GM23338 (cell line): ENCODE results near the gene OR2V2. TPM values are rescaled to one million over a fixed set of nuclear protein-coding genes. Genes with fewer than 3 reads are reported as not detected.

ENCODE experiments used
- ATAC-seq: fragments of 200-7000 bp; cut with Tn5 transposase; 3 replicates; pipeline ENCODE4 v1.9.1; 2020
- DNase-seq: peaks from one replicate; pipeline ENCODE4 v3.0.0-alpha.2; 2015; ENCODE audit warnings: low spot score
- H2AFZ ChIP-seq: fragments of 200-600 bp; sonication (generic); 2 replicates; pipeline ENCODE4 v1.8.0; 2016; ENCODE audit warnings: antibody characterized with exemption, mild to moderate bottlenecking, moderate library complexity
- H3F3A ChIP-seq: fragments of 200-600 bp; sonication (generic); replicated peaks from 2 replicates; pipeline ENCODE4 v1.8.0; 2017; ENCODE audit warnings: antibody characterized with exemption, mixed run types, low read depth
- H3K27ac ChIP-seq: fragments of 200-600 bp; sonication (generic); 2 replicates; pipeline ENCODE4 v1.6.1; 2016; ENCODE audit warnings: low read depth
- H3K27me3 ChIP-seq: fragments of 200-600 bp; sonication (generic); 2 replicates; pipeline ENCODE4 v1.8.0; 2016; ENCODE audit warnings: mild to moderate bottlenecking, mixed run types, moderate library complexity; ENCODE audit not compliant: insufficient read depth
- H3K36me3 ChIP-seq: fragments of 200-600 bp; sonication (generic); 2 replicates; pipeline ENCODE4 v1.8.0; 2016; ENCODE audit warnings: mild to moderate bottlenecking; ENCODE audit not compliant: insufficient read depth
- H3K4me1 ChIP-seq: fragments of 200-600 bp; sonication (generic); 2 replicates; pipeline ENCODE4 v1.8.0; 2016; ENCODE audit warnings: mild to moderate bottlenecking, moderate library complexity; ENCODE audit not compliant: insufficient read depth
- H3K4me2 ChIP-seq: fragments of 200-600 bp; sonication (generic); 2 replicates; pipeline ENCODE4 v1.7.1; 2017; ENCODE audit warnings: mixed run types
- H3K4me3 ChIP-seq: fragments of 200-600 bp; sonication (generic); 2 replicates; pipeline ENCODE4 v1.6.1; 2016; ENCODE audit warnings: mixed run types
- H3K79me2 ChIP-seq: fragments of 200-600 bp; sonication (generic); replicated peaks from 2 replicates; pipeline ENCODE4 v1.8.0; 2017; ENCODE audit warnings: mild to moderate bottlenecking; ENCODE audit not compliant: insufficient read depth
- H3K9me2 ChIP-seq: fragments of 200-600 bp; sonication (generic); 2 replicates; pipeline ENCODE4 v1.8.0; 2017; ENCODE audit not compliant: insufficient read depth
- H4K20me1 ChIP-seq: fragments of 200-600 bp; sonication (generic); replicated peaks from 2 replicates; pipeline ENCODE4 v1.8.0; 2017; ENCODE audit warnings: mild to moderate bottlenecking; ENCODE audit not compliant: insufficient read depth
- H3K27ac Mint-ChIP-seq: 2 replicates; pipeline ENCODE4 v1.8.0; 2020; ENCODE audit warnings: inconsistent platforms, mild to moderate bottlenecking, moderate library complexity, mixed read lengths
- H3K27me3 Mint-ChIP-seq: 3 replicates; pipeline ENCODE4 v1.8.0; 2022; ENCODE audit warnings: low read depth, mild to moderate bottlenecking, moderate library complexity, mixed read lengths, inconsistent platforms; ENCODE audit not compliant: insufficient read depth, poor library complexity
- H3K36me3 Mint-ChIP-seq: 3 replicates; pipeline ENCODE4 v1.8.0; 2021; ENCODE audit warnings: low read depth, mild to moderate bottlenecking, inconsistent platforms, moderate library complexity, mixed read lengths
- H3K4me1 Mint-ChIP-seq: 3 replicates; pipeline ENCODE4 v1.8.0; 2020; ENCODE audit warnings: mild to moderate bottlenecking, inconsistent platforms, mixed read lengths
- H3K4me3 Mint-ChIP-seq: 3 replicates; pipeline ENCODE4 v1.8.0; 2021; ENCODE audit warnings: moderate library complexity, mild to moderate bottlenecking, inconsistent platforms, mixed read lengths
- H3K9me3 Mint-ChIP-seq: 3 replicates; pipeline ENCODE4 v1.8.0; 2020; ENCODE audit warnings: moderate library complexity, mild to moderate bottlenecking, inconsistent platforms, mixed read lengths
- EZH2 ChIP-seq: fragments of 200-600 bp; sonication (generic); IDR thresholded peaks from one replicate; pipeline ENCODE4 v1.8.0; 2017; ENCODE audit warnings: antibody characterized with exemption, mild to moderate bottlenecking, low read depth; ENCODE audit not compliant: unreplicated experiment
- EZH2phosphoT487 ChIP-seq: fragments of 200-600 bp; sonication (generic); IDR thresholded peaks from one replicate; pipeline ENCODE4 v1.8.1; 2018; ENCODE audit warnings: antibody characterized with exemption; ENCODE audit not compliant: unreplicated experiment
- JUNB ChIP-seq: IDR thresholded peaks from one replicate; pipeline ENCODE4 v1.6.1; 2016; ENCODE audit warnings: antibody characterized with exemption; ENCODE audit not compliant: unreplicated experiment
- NANOG ChIP-seq: IDR thresholded peaks from 2 replicates; pipeline ENCODE4 v1.6.1; 2016; ENCODE audit warnings: antibody characterized with exemption, borderline replicate concordance
- POLR2AphosphoS5 ChIP-seq: IDR thresholded peaks from 2 replicates; pipeline ENCODE4 v1.6.1; 2016; ENCODE audit warnings: antibody characterized with exemption, low read depth
- ZNF331 ChIP-seq: fragments of 250-450 bp; sonication (Bioruptor Pico); IDR thresholded peaks from 2 replicates; pipeline ENCODE4 v1.5.0; 2020; ENCODE audit warnings: low read depth, mild to moderate bottlenecking, moderate library complexity
- polyA plus RNA-seq: library from polyadenylated mRNA; unstranded; fragments of >200 nt; fragmentation: Nextera tagmentation; extraction: Ambion mirVana; gene quantifications from 2 replicates; pipeline ENCODE4 v1.2.1, GENCODE V29; 2016
- total RNA-seq: library from RNA; depleted of rRNA; stranded (reverse); fragments of >200 nt; shearing (Covaris generic); gene quantifications from 2 replicates; pipeline ENCODE4 v1.2.3, GENCODE V29; 2014
- TF ChIP-seq, protein P1 (sequence below), 2 experiments: fragments of 200-600 bp in 1 of 2; sonication (generic) in 1 of 2; conservative IDR thresholded peaks; 2 replicates each; pipeline versions ENCODE4 v1.5.1 to v1.6.1; 2016 to 2017; ENCODE audit warnings: antibody characterized with exemption in 2 of 2, low read depth in 2 of 2, mild to moderate bottlenecking in 2 of 2, moderate library complexity in 1 of 2
- TF ChIP-seq, protein P2 (sequence below): fragments of 250-450 bp; sonication (Bioruptor Pico); IDR thresholded peaks from 2 replicates; pipeline ENCODE4 v1.5.0; 2020; ENCODE audit warnings: mild to moderate bottlenecking, moderate library complexity
- TF ChIP-seq, protein P3 (sequence below): IDR thresholded peaks from one replicate; pipeline ENCODE4 v1.6.1; 2018; ENCODE audit warnings: antibody characterized with exemption; ENCODE audit not compliant: unreplicated experiment
- TF ChIP-seq, protein P4 (sequence below): IDR thresholded peaks from 2 replicates; pipeline ENCODE4 v1.6.1; 2016; ENCODE audit warnings: antibody characterized with exemption

The OR2V2 gene
- total and polyA plus RNA-seq, 2 experiments from 2014 or later, result not detected

DNA sequence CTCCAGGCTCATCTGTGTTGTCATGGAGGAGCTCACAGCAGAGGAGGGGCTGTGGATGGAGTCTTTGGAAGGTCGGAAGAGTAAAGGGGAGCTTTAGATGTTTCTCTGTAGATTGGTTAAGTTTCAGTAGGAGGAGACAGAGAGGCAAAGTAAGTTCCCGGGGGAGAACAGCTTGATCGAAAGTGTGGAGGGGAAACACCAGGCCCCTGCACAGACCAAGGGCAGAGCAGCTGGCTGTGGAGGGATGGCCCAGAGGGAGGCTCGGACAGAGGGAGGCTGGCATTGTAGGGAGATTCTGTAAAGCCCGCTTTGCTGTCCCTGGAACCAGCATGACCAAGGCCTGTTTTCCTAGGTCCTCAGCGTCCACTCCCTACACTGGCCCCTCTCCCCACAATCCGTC is 5.3 kb upstream of the OR2V2 start (continued):
- TF ChIP-seq, protein P1, sequence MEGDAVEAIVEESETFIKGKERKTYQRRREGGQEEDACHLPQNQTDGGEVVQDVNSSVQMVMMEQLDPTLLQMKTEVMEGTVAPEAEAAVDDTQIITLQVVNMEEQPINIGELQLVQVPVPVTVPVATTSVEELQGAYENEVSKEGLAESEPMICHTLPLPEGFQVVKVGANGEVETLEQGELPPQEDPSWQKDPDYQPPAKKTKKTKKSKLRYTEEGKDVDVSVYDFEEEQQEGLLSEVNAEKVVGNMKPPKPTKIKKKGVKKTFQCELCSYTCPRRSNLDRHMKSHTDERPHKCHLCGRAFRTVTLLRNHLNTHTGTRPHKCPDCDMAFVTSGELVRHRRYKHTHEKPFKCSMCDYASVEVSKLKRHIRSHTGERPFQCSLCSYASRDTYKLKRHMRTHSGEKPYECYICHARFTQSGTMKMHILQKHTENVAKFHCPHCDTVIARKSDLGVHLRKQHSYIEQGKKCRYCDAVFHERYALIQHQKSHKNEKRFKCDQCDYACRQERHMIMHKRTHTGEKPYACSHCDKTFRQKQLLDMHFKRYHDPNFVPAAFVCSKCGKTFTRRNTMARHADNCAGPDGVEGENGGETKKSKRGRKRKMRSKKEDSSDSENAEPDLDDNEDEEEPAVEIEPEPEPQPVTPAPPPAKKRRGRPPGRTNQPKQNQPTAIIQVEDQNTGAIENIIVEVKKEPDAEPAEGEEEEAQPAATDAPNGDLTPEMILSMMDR (conservative IDR thresholded peaks at IDR 0.05; ENCODE audit: low read depth in 2 of 2), result no peak
- TF ChIP-seq POLR2AphosphoS5 (no peak), EZH2phosphoT487 (no peak), ZNF331 (CRISPR knock-in tag) (no peak)

DNA sequence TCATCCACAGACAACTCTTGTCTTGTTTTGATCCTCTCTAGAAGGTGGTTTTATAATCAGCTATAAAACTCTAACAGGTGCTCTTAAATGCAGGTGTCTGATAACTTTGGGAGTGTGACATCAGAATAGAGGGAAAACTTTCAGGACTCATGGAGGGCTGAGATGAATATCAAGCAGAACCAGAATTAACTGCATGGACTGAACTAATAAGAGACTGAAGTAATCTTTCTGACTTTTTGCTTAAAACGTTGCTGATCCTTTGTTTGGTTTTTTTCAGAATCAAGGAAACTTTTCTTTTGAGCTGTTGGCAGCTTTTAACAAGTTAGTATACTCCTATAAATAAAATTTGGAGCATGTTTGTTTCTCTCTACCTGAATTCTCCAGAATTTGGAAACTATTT is 2.3 kb upstream of the OR2V2 start:
- Histone ChIP-seq H2AFZ (no peak overlapping the region), H4K20me1 (no peaks in the 10 kb centered on the region), H3K27me3 (no peaks in the 10 kb centered on the region), H3K79me2 (no peaks in the 10 kb centered on the region), H3K9me2 (no peaks in the 10 kb centered on the region), H3K4me1 (peaks cover 17% of the 10 kb centered on the region; the same call in 1 of the 2 replicates), H3K27ac (no peak overlapping the region), H3K4me3 (no peak overlapping the region), H3K4me2 (no peak overlapping the region), H3K36me3 (no peaks in the 10 kb centered on the region), H3F3A (no peaks in the 10 kb centered on the region)
- no peak overlapping the region for H3K4me3 Mint-ChIP-seq
- DNase-seq (no peak), ATAC-seq (no peak)
- H3K27ac Mint-ChIP-seq, result no peak overlapping the region
- H3K9me3 Mint-ChIP-seq, result peaks cover 16% of the 10 kb centered on the region
- 0 out of 3 replicates have a peak, but pooled peaks cover 4% of the 10 kb centered on the region for H3K36me3 Mint-ChIP-seq
- peaks cover 22% of the 10 kb centered on the region for H3K27me3 Mint-ChIP-seq
- peaks cover 28% of the 10 kb centered on the region for H3K4me1 Mint-ChIP-seq
- TF ChIP-seq NANOG (no peak), POLR2AphosphoS5 (no peak), ZNF331 (CRISPR knock-in tag) (no peak), JUNB (no peak), EZH2phosphoT487 (no peak), EZH2 (no peak)
- TF ChIP-seq, protein P2, sequence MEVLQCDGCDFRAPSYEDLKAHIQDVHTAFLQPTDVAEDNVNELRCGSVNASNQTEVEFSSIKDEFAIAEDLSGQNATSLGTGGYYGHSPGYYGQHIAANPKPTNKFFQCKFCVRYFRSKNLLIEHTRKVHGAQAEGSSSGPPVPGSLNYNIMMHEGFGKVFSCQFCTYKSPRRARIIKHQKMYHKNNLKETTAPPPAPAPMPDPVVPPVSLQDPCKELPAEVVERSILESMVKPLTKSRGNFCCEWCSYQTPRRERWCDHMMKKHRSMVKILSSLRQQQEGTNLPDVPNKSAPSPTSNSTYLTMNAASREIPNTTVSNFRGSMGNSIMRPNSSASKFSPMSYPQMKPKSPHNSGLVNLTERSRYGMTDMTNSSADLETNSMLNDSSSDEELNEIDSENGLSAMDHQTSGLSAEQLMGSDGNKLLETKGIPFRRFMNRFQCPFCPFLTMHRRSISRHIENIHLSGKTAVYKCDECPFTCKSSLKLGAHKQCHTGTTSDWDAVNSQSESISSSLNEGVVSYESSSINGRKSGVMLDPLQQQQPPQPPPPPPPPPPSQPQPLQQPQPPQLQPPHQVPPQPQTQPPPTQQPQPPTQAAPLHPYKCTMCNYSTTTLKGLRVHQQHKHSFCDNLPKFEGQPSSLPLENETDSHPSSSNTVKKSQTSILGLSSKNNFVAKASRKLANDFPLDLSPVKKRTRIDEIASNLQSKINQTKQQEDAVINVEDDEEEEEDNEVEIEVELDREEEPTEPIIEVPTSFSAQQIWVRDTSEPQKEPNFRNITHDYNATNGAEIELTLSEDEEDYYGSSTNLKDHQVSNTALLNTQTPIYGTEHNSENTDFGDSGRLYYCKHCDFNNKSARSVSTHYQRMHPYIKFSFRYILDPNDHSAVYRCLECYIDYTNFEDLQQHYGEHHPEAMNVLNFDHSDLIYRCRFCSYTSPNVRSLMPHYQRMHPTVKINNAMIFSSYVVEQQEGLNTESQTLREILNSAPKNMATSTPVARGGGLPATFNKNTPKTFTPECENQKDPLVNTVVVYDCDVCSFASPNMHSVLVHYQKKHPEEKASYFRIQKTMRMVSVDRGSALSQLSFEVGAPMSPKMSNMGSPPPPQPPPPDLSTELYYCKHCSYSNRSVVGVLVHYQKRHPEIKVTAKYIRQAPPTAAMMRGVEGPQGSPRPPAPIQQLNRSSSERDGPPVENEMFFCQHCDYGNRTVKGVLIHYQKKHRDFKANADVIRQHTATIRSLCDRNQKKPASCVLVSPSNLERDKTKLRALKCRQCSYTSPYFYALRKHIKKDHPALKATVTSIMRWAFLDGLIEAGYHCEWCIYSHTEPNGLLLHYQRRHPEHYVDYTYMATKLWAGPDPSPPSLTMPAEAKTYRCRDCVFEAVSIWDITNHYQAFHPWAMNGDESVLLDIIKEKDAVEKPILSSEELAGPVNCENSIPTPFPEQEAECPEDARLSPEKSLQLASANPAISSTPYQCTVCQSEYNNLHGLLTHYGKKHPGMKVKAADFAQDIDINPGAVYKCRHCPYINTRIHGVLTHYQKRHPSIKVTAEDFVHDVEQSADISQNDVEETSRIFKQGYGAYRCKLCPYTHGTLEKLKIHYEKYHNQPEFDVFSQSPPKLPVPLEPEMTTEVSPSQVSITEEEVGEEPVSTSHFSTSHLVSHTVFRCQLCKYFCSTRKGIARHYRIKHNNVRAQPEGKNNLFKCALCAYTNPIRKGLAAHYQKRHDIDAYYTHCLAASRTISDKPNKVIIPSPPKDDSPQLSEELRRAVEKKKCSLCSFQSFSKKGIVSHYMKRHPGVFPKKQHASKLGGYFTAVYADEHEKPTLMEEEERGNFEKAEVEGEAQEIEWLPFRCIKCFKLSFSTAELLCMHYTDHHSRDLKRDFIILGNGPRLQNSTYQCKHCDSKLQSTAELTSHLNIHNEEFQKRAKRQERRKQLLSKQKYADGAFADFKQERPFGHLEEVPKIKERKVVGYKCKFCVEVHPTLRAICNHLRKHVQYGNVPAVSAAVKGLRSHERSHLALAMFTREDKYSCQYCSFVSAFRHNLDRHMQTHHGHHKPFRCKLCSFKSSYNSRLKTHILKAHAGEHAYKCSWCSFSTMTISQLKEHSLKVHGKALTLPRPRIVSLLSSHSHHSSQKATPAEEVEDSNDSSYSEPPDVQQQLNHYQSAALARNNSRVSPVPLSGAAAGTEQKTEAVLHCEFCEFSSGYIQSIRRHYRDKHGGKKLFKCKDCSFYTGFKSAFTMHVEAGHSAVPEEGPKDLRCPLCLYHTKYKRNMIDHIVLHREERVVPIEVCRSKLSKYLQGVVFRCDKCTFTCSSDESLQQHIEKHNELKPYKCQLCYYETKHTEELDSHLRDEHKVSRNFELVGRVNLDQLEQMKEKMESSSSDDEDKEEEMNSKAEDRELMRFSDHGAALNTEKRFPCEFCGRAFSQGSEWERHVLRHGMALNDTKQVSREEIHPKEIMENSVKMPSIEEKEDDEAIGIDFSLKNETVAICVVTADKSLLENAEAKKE (CRISPR knock-in tag), result no peak
- TF ChIP-seq, protein P3, sequence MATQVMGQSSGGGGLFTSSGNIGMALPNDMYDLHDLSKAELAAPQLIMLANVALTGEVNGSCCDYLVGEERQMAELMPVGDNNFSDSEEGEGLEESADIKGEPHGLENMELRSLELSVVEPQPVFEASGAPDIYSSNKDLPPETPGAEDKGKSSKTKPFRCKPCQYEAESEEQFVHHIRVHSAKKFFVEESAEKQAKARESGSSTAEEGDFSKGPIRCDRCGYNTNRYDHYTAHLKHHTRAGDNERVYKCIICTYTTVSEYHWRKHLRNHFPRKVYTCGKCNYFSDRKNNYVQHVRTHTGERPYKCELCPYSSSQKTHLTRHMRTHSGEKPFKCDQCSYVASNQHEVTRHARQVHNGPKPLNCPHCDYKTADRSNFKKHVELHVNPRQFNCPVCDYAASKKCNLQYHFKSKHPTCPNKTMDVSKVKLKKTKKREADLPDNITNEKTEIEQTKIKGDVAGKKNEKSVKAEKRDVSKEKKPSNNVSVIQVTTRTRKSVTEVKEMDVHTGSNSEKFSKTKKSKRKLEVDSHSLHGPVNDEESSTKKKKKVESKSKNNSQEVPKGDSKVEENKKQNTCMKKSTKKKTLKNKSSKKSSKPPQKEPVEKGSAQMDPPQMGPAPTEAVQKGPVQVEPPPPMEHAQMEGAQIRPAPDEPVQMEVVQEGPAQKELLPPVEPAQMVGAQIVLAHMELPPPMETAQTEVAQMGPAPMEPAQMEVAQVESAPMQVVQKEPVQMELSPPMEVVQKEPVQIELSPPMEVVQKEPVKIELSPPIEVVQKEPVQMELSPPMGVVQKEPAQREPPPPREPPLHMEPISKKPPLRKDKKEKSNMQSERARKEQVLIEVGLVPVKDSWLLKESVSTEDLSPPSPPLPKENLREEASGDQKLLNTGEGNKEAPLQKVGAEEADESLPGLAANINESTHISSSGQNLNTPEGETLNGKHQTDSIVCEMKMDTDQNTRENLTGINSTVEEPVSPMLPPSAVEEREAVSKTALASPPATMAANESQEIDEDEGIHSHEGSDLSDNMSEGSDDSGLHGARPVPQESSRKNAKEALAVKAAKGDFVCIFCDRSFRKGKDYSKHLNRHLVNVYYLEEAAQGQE, result no peak
- TF ChIP-seq, protein P4, sequence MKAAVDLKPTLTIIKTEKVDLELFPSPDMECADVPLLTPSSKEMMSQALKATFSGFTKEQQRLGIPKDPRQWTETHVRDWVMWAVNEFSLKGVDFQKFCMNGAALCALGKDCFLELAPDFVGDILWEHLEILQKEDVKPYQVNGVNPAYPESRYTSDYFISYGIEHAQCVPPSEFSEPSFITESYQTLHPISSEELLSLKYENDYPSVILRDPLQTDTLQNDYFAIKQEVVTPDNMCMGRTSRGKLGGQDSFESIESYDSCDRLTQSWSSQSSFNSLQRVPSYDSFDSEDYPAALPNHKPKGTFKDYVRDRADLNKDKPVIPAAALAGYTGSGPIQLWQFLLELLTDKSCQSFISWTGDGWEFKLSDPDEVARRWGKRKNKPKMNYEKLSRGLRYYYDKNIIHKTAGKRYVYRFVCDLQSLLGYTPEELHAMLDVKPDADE, result no peak
- TF ChIP-seq, protein P1 (conservative IDR thresholded peaks at IDR 0.05; ENCODE audit: low read depth in 2 of 2), result no peak
